Breast epithelium (tissue), 4 donors: ENCODE results near the gene CMSS1. TPM values are rescaled to one million over a fixed set of nuclear protein-coding genes. Genes with fewer than 3 reads are reported as not detected.

Experiments
- DNase-seq, 2 donors: peaks; one replicate each; pipeline ENCODE4 v3.0.0-alpha.2; 2019; ENCODE audit warnings: low spot score in 2 of 2
- H3K27ac ChIP-seq, 2 donors: fragments of 200-600 bp; sonication (generic) in 1 of 2; one replicate each; pipeline ENCODE4 v1.5.1; 2016 to 2019; ENCODE audit warnings: mild to moderate bottlenecking in 1 of 2
- H3K27me3 ChIP-seq, 2 donors: fragments of 200-600 bp; sonication (generic) in 1 of 2; one replicate each; pipeline versions ENCODE4 v1.5.1 to v1.6.0; 2017 to 2019; ENCODE audit warnings: control low read depth in 1 of 2, mild to moderate bottlenecking in 1 of 2
- H3K36me3 ChIP-seq: fragments of 200-600 bp; one replicate; pipeline ENCODE4 v1.5.1; 2019
- H3K4me1 ChIP-seq, 2 donors: fragments of 200-600 bp; sonication (generic); one replicate each; pipeline ENCODE4 v1.5.1; 2016 to 2019; ENCODE audit warnings: control low read depth in 1 of 2
- H3K4me3 ChIP-seq, 3 donors: fragments of 200-600 bp; sonication (generic); 1 replicate in 2 of 3; 2 replicates in 1 of 3; pipeline ENCODE4 v1.5.1; 2016 to 2019; ENCODE audit warnings: mild to moderate bottlenecking in 3 of 3, moderate library complexity in 2 of 3
- H3K9me3 ChIP-seq, 2 donors: fragments of 200-600 bp; sonication (generic) in 1 of 2; one replicate each; pipeline ENCODE4 v1.5.1; 2016 to 2019; ENCODE audit warnings: control low read depth in 1 of 2
- CTCF ChIP-seq, 3 donors: fragments of 450-650 bp; IDR thresholded peaks; one replicate each; pipeline ENCODE4 v1.5.1; 2016 to 2017; ENCODE audit warnings: antibody characterized with exemption in 3 of 3, mild to moderate bottlenecking in 3 of 3, moderate library complexity in 3 of 3
- POLR2A ChIP-seq: fragments of 450-650 bp; IDR thresholded peaks from one replicate; pipeline ENCODE4 v1.6.1; 2016; ENCODE audit warnings: antibody characterized with exemption, mild to moderate bottlenecking, moderate library complexity
- POLR2AphosphoS5 ChIP-seq, 3 donors: sonication (generic); formaldehyde crosslinking; IDR thresholded peaks; one replicate each; pipeline ENCODE4 v1.6.1; 2017; ENCODE audit warnings: antibody characterized with exemption in 3 of 3
- intact Hi-C: fragments of 100-400 bp; cut with DNase I; formaldehyde crosslinking; loops from one replicate; pipeline ENCODE4 v1.15.1; 2023; ENCODE audit warnings: low total_unique reads
- total RNA-seq, 3 donors: library from RNA; depleted of rRNA; stranded (reverse); fragments of >200 nt; gene quantifications; one replicate each; pipeline ENCODE4 v1.1.0, GENCODE V29; 2016

The CMSS1 gene
- total RNA-seq, 3 donors from 2014 or later = 15.5 to 35.4 (median 16.1) TPM

GRCh38 chr3:100104817-100105413, 287.3 kb downstream of the CMSS1 start:
- intact Hi-C loops = no loop called here
- H3K27ac ChIP-seq = no peak overlapping the region
- no peaks in the 10 kb centered on the region for H3K4me1 ChIP-seq
- no peaks in the 10 kb centered on the region for H3K9me3 ChIP-seq
- H3K36me3 ChIP-seq = no peaks in the 10 kb centered on the region
- H3K27me3 ChIP-seq = no peaks in the 10 kb centered on the region
- no peak for DNase-seq
- no peak overlapping the region for H3K4me3 ChIP-seq
- TF ChIP-seq CTCF (IDR thresholded peaks at IDR 0.05) = no peak
- no peak for TF ChIP-seq POLR2A
- TF ChIP-seq POLR2AphosphoS5 (IDR thresholded peaks at IDR 0.05) = no peak

- no peak overlapping the region for H3K4me3 ChIP-seq
- intact Hi-C loops = no loop called here
- no peaks in the 10 kb centered on the region for H3K9me3 ChIP-seq
- H3K27ac ChIP-seq = no peak overlapping the region
- TF ChIP-seq POLR2A = no peak
- TF ChIP-seq CTCF (IDR thresholded peaks at IDR 0.05) = no peak
- no peak for TF ChIP-seq POLR2AphosphoS5 (IDR thresholded peaks at IDR 0.05)
- H3K27me3 ChIP-seq = no peaks in the 10 kb centered on the region
- H3K36me3 ChIP-seq = no peaks in the 10 kb centered on the region
- no peaks in the 10 kb centered on the region for H3K4me1 ChIP-seq
- no peak for DNase-seq
Measured at GRCh38 chr3:100105501-100105900, 287.8 kb downstream of the CMSS1 start.

GRCh38 chr3:100106094-100106493, 288.4 kb downstream of the CMSS1 start:
- Histone ChIP-seq H3K27me3 (no peaks in the 10 kb centered on the region), H3K4me3 (no peak overlapping the region), H3K9me3 (no peaks in the 10 kb centered on the region), H3K4me1 (no peaks in the 10 kb centered on the region), H3K36me3 (no peaks in the 10 kb centered on the region), H3K27ac (no peak overlapping the region)
- intact Hi-C loops = no loop called here
- TF ChIP-seq POLR2AphosphoS5 (IDR thresholded peaks at IDR 0.05) (no peak), CTCF (IDR thresholded peaks at IDR 0.05) (no peak), POLR2A (no peak)
- no peak for DNase-seq

- Histone ChIP-seq H3K4me3 (no peak overlapping the region), H3K27ac (no peak overlapping the region), H3K36me3 (no peaks in the 10 kb centered on the region), H3K4me1 (no peaks in the 10 kb centered on the region), H3K27me3 (no peaks in the 10 kb centered on the region), H3K9me3 (no peaks in the 10 kb centered on the region)
- intact Hi-C loops = no loop called here
- TF ChIP-seq POLR2A = no peak
- TF ChIP-seq POLR2AphosphoS5 (IDR thresholded peaks at IDR 0.05) = no peak
- no peak for TF ChIP-seq CTCF (IDR thresholded peaks at IDR 0.05)
- DNase-seq = no peak
Measured at GRCh38 chr3:100106531-100107141, 289.0 kb downstream of the CMSS1 start.

- H3K9me3 ChIP-seq = no peaks in the 10 kb centered on the region
- H3K27me3 ChIP-seq = no peaks in the 10 kb centered on the region
- no peak overlapping the region for H3K4me3 ChIP-seq
- DNase-seq = no peak
- H3K27ac ChIP-seq = no peak overlapping the region
- no peaks in the 10 kb centered on the region for H3K4me1 ChIP-seq
- TF ChIP-seq POLR2A (no peak), CTCF (IDR thresholded peaks at IDR 0.05) (no peak), POLR2AphosphoS5 (IDR thresholded peaks at IDR 0.05) (no peak)
- H3K36me3 ChIP-seq = no peaks in the 10 kb centered on the region
- intact Hi-C loops = no loop called here
Measured at GRCh38 chr3:100107221-100107814, 289.7 kb downstream of the CMSS1 start.
